WI38 (cell line): Measurements from ENCODE around the gene CLDND2.

ENCODE experiments used
- H3K4me3 ChIP-seq: 2 replicates; pipeline ENCODE4 v1.5.1; 2011; ENCODE audit warnings: low read depth, mild to moderate bottlenecking, control low read depth, low read length
- CTCF ChIP-seq: IDR thresholded peaks from 2 replicates; pipeline ENCODE4 v1.5.1; 2012; ENCODE audit warnings: low read depth, mild to moderate bottlenecking, control low read depth, low read length

Gene CLDND2

GRCh38 chr19:51367565-51368365 lies 1.0 kb downstream of the CLDND2 start:
- no peak for TF ChIP-seq CTCF
- H3K4me3 ChIP-seq = peak overlapping the region; percentile 72

GRCh38 chr19:51367255-51367564 lies 1.6 kb downstream of the CLDND2 start:
- no peak for TF ChIP-seq CTCF

DNA sequence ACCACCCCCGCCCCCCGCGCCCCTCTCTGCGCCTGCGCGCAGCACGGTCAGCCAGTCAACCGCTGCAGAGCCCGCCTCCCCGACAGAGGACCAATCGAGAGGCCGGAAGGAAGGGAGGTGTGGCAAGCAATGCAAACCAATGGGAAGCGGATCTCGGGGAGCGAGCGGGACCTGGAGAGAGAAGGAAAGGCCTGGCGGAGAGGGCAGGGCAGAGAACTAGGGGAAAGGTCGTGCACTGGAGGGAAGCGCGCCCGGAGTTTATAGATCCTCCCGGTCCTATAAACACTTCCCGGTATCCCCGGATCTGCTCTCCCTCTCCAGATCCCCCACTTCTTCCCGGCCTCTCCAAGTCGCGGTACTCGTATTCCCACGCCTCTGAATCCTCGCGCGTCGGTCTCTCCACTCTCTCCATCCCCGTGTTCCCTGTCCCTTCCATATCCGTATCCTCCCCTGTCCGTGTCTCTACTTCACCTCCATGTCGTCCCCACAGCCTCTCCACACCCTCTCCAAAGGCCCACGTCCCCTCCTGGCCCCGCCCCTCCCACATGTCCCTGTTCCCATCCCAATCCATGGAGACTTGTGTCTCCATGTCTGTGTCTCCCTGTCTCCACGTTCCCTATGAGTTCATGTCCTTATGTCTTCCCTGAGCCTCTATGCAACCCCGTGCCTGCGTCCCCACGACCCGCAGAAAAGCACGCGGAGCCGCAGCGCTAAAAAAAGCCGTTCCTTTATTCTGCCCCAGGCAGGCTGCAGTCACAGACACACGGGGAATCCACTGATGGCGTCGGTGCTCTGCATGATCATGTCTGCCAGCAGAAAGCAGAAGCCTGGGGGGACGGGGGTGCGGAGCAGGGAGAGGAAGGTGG lies 2.2 kb downstream of the CLDND2 start:
- no peak for TF ChIP-seq CTCF
- H3K4me3 ChIP-seq = peak overlapping the region; percentile 84

More at GRCh38 chr19:51367255-51367564, 1.6 kb downstream of the CLDND2 start:
- peak overlapping the region; percentile 67 for H3K4me3 ChIP-seq

DNA sequence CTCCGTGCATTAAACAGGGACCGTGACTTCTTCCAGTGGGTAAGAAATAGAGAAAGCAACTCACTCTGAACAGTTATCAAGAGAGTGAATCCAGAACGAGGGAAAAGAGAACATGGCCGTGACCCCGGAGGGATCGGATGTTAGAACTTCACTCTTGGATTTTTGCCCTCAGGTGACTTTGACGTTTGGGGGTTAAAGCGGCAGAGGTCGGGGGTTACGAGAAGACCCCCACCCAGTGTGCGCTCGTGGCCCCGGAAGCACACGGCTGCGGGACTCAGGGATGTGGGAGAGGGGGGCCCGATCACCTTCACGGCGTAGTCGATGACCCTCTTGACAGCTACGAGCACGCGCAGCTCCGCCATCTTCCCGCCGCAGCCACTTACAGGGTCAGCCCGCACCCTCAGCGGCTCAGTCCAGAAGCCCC lies 2.8 kb downstream of the CLDND2 start, which contains the start of gene ETFB:
TSS of gene ETFB (minus strand) at position 424 of the 424 bp plus-strand sequence. CDS start at position 362, 62 bp downstream.
- TF ChIP-seq CTCF = no peak
- peak within 1 kb of the TSS; percentile 84 for H3K4me3 ChIP-seq

DNA sequence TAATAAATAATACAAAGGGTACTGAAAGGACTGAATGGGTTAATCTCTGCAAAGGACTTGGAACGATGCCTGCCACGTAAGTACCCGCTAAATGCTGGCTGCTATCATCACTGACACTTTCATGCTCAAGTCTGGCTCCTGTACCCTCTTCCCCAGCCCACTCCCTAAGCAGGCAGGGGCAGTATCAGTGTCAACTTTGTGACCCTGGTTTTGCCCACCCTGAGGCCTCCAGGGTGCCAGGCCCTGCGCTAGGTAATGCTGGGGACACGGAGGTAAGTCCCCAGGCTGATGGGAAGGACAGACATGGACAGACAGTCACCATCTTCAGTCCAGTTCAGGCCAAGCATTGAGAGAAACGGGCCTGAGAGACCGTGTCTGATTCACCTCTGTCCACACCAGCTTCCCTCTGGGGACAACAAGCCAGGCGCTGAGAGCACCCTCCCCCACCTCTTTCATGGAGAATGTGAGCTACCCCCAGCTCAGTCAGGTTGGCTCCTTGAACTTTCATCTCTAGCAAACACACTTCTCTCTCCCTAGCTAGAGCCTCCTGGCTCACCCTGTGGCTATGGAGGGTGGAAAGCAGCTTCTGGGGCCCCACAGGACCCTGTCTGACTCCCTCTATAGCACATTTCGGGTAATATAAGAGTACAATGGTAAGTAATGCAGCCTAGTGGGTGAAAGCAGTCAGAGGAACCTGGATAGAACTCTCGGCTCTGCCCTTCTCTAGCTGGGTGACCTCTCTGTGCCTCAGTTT lies 3.4 kb downstream of the CLDND2 start:
- TF ChIP-seq CTCF = no peak
- peak overlapping the region; percentile 84 for H3K4me3 ChIP-seq

DNA sequence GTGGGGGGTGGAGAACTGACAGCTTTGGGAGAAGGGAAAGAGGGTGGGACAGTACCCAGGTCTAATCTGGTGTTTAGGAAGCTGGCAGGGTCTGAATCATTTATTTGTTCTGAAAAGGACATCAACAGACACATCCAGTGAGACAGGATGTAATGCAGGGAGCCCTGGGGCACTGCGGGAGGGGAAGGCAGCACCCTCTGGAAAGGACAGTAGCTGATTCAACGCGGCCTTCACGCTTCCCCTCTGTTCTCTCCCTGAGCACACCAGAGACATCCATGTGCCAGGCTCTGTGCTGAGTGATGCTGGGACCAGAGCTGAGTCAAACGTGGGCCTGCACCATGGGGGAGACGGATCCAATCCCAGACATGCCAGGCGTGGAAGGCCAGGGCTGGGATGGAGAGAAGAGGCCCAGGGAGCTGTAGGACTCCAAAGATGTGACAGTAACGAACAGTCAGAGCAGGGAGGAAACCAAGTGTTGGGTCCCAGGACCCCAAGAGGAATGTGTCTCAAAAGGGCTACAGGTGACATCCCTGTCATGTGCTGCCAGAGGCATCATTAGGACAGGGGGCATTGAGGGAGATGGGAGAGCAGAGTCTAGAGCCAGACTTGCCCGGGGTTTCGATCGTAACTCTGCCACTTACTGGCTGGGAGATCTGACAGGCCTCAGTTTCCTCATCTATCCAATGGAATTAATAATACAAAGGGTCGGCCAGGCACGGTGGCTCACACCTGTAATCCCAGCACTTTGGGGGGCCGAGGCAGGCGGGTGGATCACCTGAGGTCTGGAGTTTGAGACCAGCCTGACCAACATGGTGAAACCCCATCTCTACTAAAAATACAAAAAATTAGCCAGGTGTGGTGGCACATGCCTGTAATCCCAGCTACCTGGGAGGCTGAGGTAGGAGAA lies 4.3 kb downstream of the CLDND2 start:
- no peak overlapping the region for H3K4me3 ChIP-seq
- TF ChIP-seq CTCF = no peak
